GM21786 (cell line): ENCODE results near the gene LCE2C.

Source experiments
- ATAC-seq: cut with Tn5 transposase; IDR thresholded peaks from one replicate; pipeline ENCODE4 v1.9.1; 2021; ENCODE audit not compliant: unreplicated experiment

LCE2C gene

DNA sequence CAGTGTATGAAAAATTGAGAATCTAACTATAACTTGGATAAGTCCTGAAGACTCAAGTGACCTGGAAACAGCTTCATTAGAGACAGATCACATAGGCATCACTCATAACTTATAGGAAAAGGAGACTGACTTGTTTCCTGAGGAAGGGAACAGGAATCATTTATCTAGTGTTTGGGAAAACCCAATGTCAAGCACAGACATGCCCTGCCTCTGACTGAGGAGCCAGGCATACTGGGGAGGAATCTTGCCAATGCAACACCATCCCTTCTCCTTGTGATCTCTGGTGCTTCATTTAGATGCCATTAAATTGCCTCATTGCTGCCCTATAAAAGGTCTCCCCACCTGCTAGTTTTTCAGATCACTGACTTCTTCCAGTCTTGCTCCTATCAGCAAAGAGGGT, 43.2 kb downstream of the LCE2C start:
- no peak for ATAC-seq

DNA sequence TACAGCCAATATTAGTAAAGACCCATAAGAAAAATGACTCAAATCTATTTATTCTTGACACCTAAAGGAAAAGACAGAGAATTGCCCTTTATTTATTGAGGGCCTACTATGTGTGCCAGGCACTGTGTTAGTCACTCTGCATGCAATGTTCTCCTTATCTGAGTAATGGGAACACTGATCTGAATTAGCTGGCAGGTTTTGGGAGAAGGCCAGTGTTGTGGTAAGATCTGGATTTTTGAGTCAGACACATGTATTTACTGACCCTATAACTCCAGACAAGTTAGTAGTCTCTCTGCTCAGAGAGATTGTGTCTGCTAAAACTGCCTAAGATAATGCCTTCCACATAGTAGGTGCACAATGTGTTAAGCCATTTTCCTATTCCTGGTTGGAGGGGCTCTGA, 50.2 kb downstream of the LCE2C start:
- ATAC-seq = no peak
